ENCODE data around the gene NEMP2.

GRCh38 chr2:190497428-190497827, 37.1 kb downstream of the NEMP2 start:
- TF ChIP-seq CTCF (IDR thresholded peaks at IDR 0.05) (no peak), POLR2AphosphoS5 (IDR thresholded peaks at IDR 0.05) (no peak)
